GM06990 (cell line): Measurements from ENCODE around the gene YJU2.

Source experiments
- DNase-seq: peaks from one replicate; pipeline ENCODE4 v3.0.0-alpha.2; 2011; ENCODE audit not compliant: insufficient read length; ENCODE audit errors: extremely low read depth
- H3K27me3 ChIP-seq: replicated peaks from 2 replicates; pipeline ENCODE4 v1.6.0; 2011; ENCODE audit warnings: low read length; ENCODE audit not compliant: control insufficient read depth, insufficient read depth
- H3K36me3 ChIP-seq: 2 replicates; pipeline ENCODE4 v1.5.1; 2011; ENCODE audit warnings: low read length; ENCODE audit not compliant: control insufficient read depth, insufficient read depth
- H3K4me3 ChIP-seq: replicated peaks from 2 replicates; pipeline ENCODE4 v1.5.1; 2011; ENCODE audit warnings: low read depth, mild to moderate bottlenecking, control low read depth, low read length
- CTCF ChIP-seq: IDR thresholded peaks from 2 replicates; pipeline ENCODE4 v1.5.1; 2011; ENCODE audit warnings: low read length, control low read depth, mild to moderate bottlenecking, inconsistent platforms; ENCODE audit not compliant: insufficient read depth, poor library complexity, severe bottlenecking

Gene YJU2

GRCh38 chr19:4264812-4265211 lies 17.9 kb downstream of the YJU2 start:
- no peak for TF ChIP-seq CTCF
- Histone ChIP-seq H3K36me3 (peaks cover 21% of the 10 kb centered on the region), H3K27me3 (no peaks in the 10 kb centered on the region), H3K4me3 (no peak overlapping the region)
- no peak for DNase-seq

- no peaks in the 10 kb centered on the region for H3K27me3 ChIP-seq
- TF ChIP-seq CTCF, result no peak
- H3K4me3 ChIP-seq, result no peak overlapping the region
- no peak for DNase-seq
- H3K36me3 ChIP-seq, result peaks cover 23% of the 10 kb centered on the region
Measured at GRCh38 chr19:4266253-4267000, 19.5 kb downstream of the YJU2 start.

- TF ChIP-seq CTCF, result peak; percentile 80
- no peaks in the 10 kb centered on the region for H3K27me3 ChIP-seq
- H3K36me3 ChIP-seq, result peaks cover 20% of the 10 kb centered on the region
- DNase-seq, result no peak
- H3K4me3 ChIP-seq, result no peak overlapping the region
Measured at GRCh38 chr19:4267101-4267900, 20.4 kb downstream of the YJU2 start.

- Histone ChIP-seq H3K27me3 (no peaks in the 10 kb centered on the region), H3K4me3 (no peak overlapping the region), H3K36me3 (peaks cover 19% of the 10 kb centered on the region)
- DNase-seq, result no peak
- no peak for TF ChIP-seq CTCF
Measured at GRCh38 chr19:4267901-4268815, 21.3 kb downstream of the YJU2 start.

GRCh38 chr19:4268816-4269430 lies 22.0 kb downstream of the YJU2 start:
- no peak for DNase-seq
- no peak for TF ChIP-seq CTCF
- Histone ChIP-seq H3K36me3 (peaks cover 17% of the 10 kb centered on the region), H3K27me3 (no peaks in the 10 kb centered on the region), H3K4me3 (no peak overlapping the region)
